ENCODE measurements around the gene SEC16A. TPM values are rescaled to one million over a fixed set of nuclear protein-coding genes. Genes with fewer than 3 reads are reported as not detected.

SEC16A gene
- total RNA-seq, 1 experiment from 2014 or later = 7.5 TPM

- H3K4me3 ChIP-seq = no peak overlapping the region
- DNase-seq = no peak
- H3K36me3 ChIP-seq = peaks cover 74% of the 10 kb centered on the region
- no peaks in the 10 kb centered on the region for H3K27me3 ChIP-seq
- no peaks in the 10 kb centered on the region for H3K9me3 ChIP-seq
Observed at GRCh38 chr9:136464241-136464640, 18.6 kb downstream of the SEC16A start.

- DNase-seq = no peak
- Histone ChIP-seq H3K36me3 (peaks cover 78% of the 10 kb centered on the region), H3K27me3 (no peaks in the 10 kb centered on the region), H3K4me3 (no peak overlapping the region), H3K9me3 (no peaks in the 10 kb centered on the region)
Observed at GRCh38 chr9:136463578-136463977, 19.3 kb downstream of the SEC16A start.

DNA sequence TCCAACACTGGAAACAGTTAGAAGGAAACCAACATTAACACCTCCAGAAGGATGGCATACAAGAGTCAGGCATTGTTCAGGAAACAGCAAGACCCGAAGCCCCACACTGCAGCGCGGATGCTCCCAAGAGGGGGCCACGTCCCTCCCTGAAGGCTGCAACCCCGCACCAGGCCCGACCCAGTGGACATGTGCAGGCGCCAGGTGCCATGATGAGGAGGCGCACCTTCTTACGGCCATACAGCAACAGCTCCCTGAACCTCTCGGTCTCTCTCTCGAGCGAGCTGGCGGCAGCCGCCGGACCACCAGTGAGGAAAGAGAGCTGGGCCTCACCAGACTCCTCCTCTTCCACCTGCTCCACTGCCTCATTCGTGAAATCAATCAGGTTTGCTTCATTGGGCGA, 20.2 kb downstream of the SEC16A start:
- no peaks in the 10 kb centered on the region for H3K9me3 ChIP-seq
- H3K4me3 ChIP-seq = no peak overlapping the region
- H3K27me3 ChIP-seq = no peaks in the 10 kb centered on the region
- peaks cover 78% of the 10 kb centered on the region for H3K36me3 ChIP-seq
- DNase-seq = no peak

DNA sequence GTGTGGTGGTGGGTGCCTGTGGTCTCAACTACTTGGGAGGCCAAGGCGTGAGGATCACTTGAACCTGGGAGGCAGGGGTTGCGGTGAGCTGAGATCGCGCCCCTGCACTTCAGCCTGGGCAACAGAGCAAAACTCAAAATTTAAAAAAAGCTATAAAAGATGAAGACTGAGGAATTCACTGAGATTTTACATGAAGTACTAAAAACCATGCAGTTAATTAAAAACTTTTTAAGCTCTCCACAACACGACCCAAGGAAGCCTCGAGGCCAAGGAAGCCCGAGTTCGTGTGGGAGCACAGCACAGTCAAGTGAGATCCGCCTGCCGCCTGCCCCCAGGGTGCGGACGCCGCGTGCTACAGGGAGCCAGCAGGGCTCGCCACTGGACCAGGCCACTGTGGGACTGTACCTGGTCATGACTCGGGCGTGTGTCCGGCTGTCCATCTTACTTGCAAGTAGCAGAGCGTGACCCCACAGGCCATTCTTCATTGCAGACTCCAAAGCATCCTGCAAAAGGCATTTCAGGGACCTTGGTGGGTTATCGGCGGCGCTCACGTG, 22.0 kb downstream of the SEC16A start:
- DNase-seq = no peak
- H3K36me3 ChIP-seq = peaks cover 71% of the 10 kb centered on the region
- H3K4me3 ChIP-seq = no peak overlapping the region

GRCh38 chr9:136459425-136459824, 23.4 kb downstream of the SEC16A start:
- Histone ChIP-seq H3K36me3 (peaks cover 64% of the 10 kb centered on the region), H3K9me3 (no peaks in the 10 kb centered on the region), H3K4me3 (no peak overlapping the region), H3K27me3 (no peaks in the 10 kb centered on the region)
- DNase-seq = no peak

More for the DNA sequence above, 22.0 kb downstream of the SEC16A start:
- Histone ChIP-seq H3K9me3 (no peaks in the 10 kb centered on the region), H3K27me3 (no peaks in the 10 kb centered on the region)

GRCh38 chr9:136457326-136457725, 25.5 kb downstream of the SEC16A start:
- Histone ChIP-seq H3K4me3 (no peak overlapping the region), H3K27me3 (no peaks in the 10 kb centered on the region), H3K9me3 (no peaks in the 10 kb centered on the region), H3K36me3 (peaks cover 62% of the 10 kb centered on the region)
- DNase-seq = no peak

- no peak for DNase-seq
- no peaks in the 10 kb centered on the region for H3K27me3 ChIP-seq
- H3K9me3 ChIP-seq = no peaks in the 10 kb centered on the region
- H3K36me3 ChIP-seq = peaks cover 66% of the 10 kb centered on the region
- H3K4me3 ChIP-seq = no peak overlapping the region
Observed at GRCh38 chr9:136456258-136456657, 26.6 kb downstream of the SEC16A start.

DNA sequence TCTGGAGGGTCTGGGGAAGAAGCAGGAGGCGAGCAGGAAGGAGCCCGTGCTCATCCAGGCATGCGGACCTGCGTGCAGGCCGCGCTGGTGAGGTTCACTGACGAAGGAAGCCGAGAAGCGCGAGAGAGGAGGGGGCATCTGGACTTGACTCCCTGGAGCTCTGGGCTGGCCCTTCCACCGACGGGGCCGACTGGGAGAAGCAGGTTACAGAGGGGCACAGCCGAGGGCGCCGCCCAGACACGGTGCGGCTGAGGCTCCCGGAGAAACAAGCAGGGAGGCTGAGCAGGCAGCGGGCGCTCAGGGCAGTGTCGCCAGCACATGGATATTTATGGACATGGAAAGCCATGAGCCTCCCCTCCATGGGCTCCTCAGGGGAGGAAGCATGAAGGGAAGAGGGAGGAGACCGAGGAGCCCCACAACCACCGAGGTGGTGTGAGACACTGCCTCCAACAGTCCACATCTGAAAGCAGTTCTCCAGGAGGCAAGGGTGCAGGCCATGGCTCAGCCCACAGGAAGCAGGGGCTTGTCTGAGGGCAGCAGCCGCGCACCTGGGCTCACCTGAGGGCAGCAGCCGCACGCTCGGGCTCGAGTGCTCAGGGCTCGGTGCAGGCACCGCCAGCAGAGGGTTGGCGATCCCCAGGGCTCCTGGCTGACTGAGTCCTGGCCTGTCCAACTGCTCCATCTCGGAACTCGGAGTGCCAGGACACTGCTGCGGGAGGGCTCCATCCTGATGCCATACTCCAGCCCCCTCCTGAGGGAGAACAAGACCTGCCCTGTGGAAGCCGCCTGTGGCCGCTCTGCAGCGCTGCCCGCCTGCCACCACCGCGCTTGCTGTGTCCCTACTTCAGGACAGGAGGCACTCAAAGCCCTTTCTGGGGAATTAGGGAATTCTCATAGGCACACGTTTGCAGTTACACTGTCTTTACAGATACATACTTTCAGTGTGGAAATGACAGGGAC, 27.5 kb downstream of the SEC16A start:
- DNase-seq = no peak
- Histone ChIP-seq H3K27me3 (no peaks in the 10 kb centered on the region), H3K36me3 (peaks cover 69% of the 10 kb centered on the region), H3K9me3 (no peaks in the 10 kb centered on the region), H3K4me3 (no peak overlapping the region)

GRCh38 chr9:136454026-136454796, 28.6 kb downstream of the SEC16A start:
- no peak for DNase-seq
- H3K36me3 ChIP-seq = peaks cover 68% of the 10 kb centered on the region

GRCh38 chr9:136453326-136453725, 29.5 kb downstream of the SEC16A start:
- H3K9me3 ChIP-seq = no peaks in the 10 kb centered on the region
- H3K27me3 ChIP-seq = no peaks in the 10 kb centered on the region
- H3K4me3 ChIP-seq = no peak overlapping the region
- no peak for DNase-seq
- H3K36me3 ChIP-seq = peaks cover 64% of the 10 kb centered on the region

More at GRCh38 chr9:136454026-136454796, 28.6 kb downstream of the SEC16A start:
- Histone ChIP-seq H3K4me3 (no peak overlapping the region), H3K27me3 (no peaks in the 10 kb centered on the region), H3K9me3 (no peaks in the 10 kb centered on the region)

DNA sequence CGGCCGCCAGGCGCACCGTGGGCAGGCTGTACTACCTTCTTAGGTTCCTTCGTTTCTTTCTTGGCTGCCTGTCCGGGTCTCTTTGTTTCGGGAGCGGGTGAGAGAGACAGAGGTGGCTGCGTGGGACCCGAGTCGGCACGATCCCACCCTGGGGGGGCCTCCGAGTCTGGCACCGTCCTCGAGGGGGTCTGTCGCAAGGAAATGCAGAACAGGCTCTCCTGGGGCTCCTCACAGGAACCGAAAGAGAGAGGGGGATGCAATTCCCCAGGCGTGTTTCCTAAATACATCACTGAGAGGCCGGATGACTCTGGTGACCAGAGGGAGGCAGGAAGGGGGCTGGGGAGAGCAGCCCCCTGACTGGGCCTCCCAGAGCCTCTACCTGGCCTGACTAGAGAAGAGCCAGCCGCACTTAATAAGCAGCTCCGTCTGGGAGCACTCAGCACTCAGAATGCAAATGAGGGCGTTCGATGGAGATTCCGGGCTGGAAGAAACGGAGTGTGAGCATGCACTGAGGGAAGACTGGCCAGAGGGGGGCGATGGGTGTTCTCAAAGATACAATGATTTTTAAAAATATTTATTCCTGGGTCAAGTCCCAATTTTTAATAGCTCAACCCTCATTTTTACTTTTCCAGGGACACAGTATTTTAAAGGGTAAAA, 31.5 kb downstream of the SEC16A start:
- no peaks in the 10 kb centered on the region for H3K27me3 ChIP-seq
- H3K36me3 ChIP-seq = peaks cover 63% of the 10 kb centered on the region

GRCh38 chr9:136448655-136449054, 34.2 kb downstream of the SEC16A start:
- Histone ChIP-seq H3K27me3 (no peaks in the 10 kb centered on the region), H3K9me3 (no peaks in the 10 kb centered on the region), H3K4me3 (no peak overlapping the region), H3K36me3 (peaks cover 68% of the 10 kb centered on the region)
- DNase-seq = no peak

More for the DNA sequence above, 31.5 kb downstream of the SEC16A start:
- no peak for DNase-seq
- Histone ChIP-seq H3K9me3 (no peaks in the 10 kb centered on the region), H3K4me3 (no peak overlapping the region)

DNA sequence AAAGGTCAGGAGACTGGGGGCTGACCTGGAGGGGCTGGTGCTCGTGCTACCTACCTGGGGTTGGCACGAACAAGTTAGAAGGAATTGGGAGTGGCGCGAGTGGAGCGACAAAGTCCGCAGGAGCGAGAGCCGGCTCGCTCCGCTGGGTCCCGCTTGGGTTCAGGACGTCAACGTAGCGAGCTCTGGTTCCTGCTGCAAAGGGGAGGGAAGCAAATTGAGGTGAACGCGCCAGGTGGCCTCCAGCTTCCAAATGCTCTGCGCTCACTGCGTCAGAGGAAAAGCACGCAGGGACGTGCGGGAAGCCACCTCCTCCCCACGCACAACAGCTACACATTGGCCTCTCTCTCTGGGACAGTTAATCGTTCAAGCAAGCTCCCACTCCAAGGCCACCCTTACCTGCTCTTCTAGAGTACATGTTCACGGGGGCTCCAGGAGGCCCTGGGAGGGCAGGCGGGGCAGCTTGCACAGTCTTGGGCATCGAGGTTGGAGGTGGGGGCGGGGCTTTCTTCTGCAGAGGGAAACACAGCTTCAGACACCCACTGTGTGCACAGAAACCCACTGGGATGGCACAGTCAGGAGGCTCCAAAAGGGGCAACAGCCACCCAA, 35.6 kb downstream of the SEC16A start:
- no peak for DNase-seq
- Histone ChIP-seq H3K4me3 (no peak overlapping the region), H3K27me3 (no peaks in the 10 kb centered on the region), H3K9me3 (no peaks in the 10 kb centered on the region), H3K36me3 (peaks cover 71% of the 10 kb centered on the region)

- no peak for DNase-seq
- H3K27me3 ChIP-seq = no peaks in the 10 kb centered on the region
- no peaks in the 10 kb centered on the region for H3K9me3 ChIP-seq
- H3K36me3 ChIP-seq = peaks cover 65% of the 10 kb centered on the region
- H3K4me3 ChIP-seq = no peak overlapping the region
Observed at GRCh38 chr9:136445799-136446198, 37.0 kb downstream of the SEC16A start.

GRCh38 chr9:136444102-136444501, 38.7 kb downstream of the SEC16A start:
- Histone ChIP-seq H3K27me3 (no peaks in the 10 kb centered on the region), H3K36me3 (peaks cover 57% of the 10 kb centered on the region), H3K9me3 (no peaks in the 10 kb centered on the region), H3K4me3 (no peak overlapping the region)
- no peak for DNase-seq

- H3K4me3 ChIP-seq = no peak overlapping the region
- H3K36me3 ChIP-seq = peaks cover 53% of the 10 kb centered on the region
- DNase-seq = no peak
- H3K27me3 ChIP-seq = no peaks in the 10 kb centered on the region
- no peaks in the 10 kb centered on the region for H3K9me3 ChIP-seq
Observed at GRCh38 chr9:136443687-136444086, 39.2 kb downstream of the SEC16A start.

Data from MG63 (cell line).